IMR-90 (cell line): ENCODE measurements around the gene IFI27L2. TPM values are rescaled to one million over a fixed set of nuclear protein-coding genes. Genes with fewer than 3 reads are reported as not detected.

Source experiments
- ATAC-seq: fragments of 200-7000 bp; cut with Tn5 transposase; 2 replicates; pipeline ENCODE4 v1.9.1; 2020; ENCODE audit warnings: low read depth, mild to moderate bottlenecking, moderate library complexity
- BruUV-seq: library from RNA; stranded (reverse); fragments of 400-500 nt; replicated peaks from 2 replicates; lab custom pipeline; 2021; lab: Mats Ljungman, UMichigan
- CTCF ChIA-PET: fragments of 300-600 bp; formaldehyde crosslinking; extraction: SDS; loops from one replicate; lab custom pipeline; 2021; ENCODE audit warnings: antibody characterized with exemption; lab: Yijun Ruan, JAX
- POLR2A ChIA-PET: fragments of 300-600 bp; sonication (Branson Sonifier 250); formaldehyde crosslinking; loops from one replicate; lab custom pipeline; 2022; ENCODE audit warnings: antibody characterized with exemption; ENCODE audit not compliant: unreplicated experiment; lab: Charles Lee
- DNase-seq: peaks from one replicate; pipeline ENCODE4 v3.0.0; 2013
- H2AFZ ChIP-seq: replicated peaks from 2 replicates; pipeline ENCODE3; 2013; ENCODE audit warnings: low read length, mild to moderate bottlenecking; ENCODE audit not compliant: poor library complexity
- H2AK5ac ChIP-seq: 2 replicates; pipeline ENCODE4 v1.6.1; 2013; ENCODE audit warnings: low read depth, low read length, inconsistent platforms
- H2AK9ac ChIP-seq: replicated peaks from 2 replicates; pipeline ENCODE3; 2013; ENCODE audit warnings: mild to moderate bottlenecking, low read depth, low read length, moderate library complexity; ENCODE audit not compliant: poor library complexity
- H2BK120ac ChIP-seq: 2 replicates; pipeline ENCODE4 v1.6.1; 2013; ENCODE audit warnings: low read depth, low read length, inconsistent platforms
- H2BK15ac ChIP-seq: 3 replicates; pipeline ENCODE4 v1.6.1; 2013; ENCODE audit warnings: low read depth, low read length, inconsistent platforms
- H2BK20ac ChIP-seq: 2 replicates; pipeline ENCODE4 v1.6.1; 2013; ENCODE audit warnings: low read depth, mild to moderate bottlenecking, inconsistent platforms, low read length, moderate library complexity
- H2BK5ac ChIP-seq: 2 replicates; pipeline ENCODE4 v1.6.1; 2013; ENCODE audit warnings: mild to moderate bottlenecking, low read depth, low read length, inconsistent platforms; ENCODE audit not compliant: poor library complexity, severe bottlenecking
- H3K14ac ChIP-seq: replicated peaks from 2 replicates; pipeline ENCODE4 v1.6.1; 2013; ENCODE audit warnings: low read depth, low read length, inconsistent platforms
- H3K18ac ChIP-seq: 2 replicates; pipeline ENCODE4 v1.6.1; 2013; ENCODE audit warnings: low read depth, low read length, control low read depth
- H3K23ac ChIP-seq: 2 replicates; pipeline ENCODE4 v1.6.1; 2013; ENCODE audit warnings: low read depth, low read length, inconsistent platforms
- H3K27ac ChIP-seq: 2 replicates; pipeline ENCODE4 v1.5.1; 2013; ENCODE audit warnings: mild to moderate bottlenecking, control low read depth, low read length; ENCODE audit not compliant: insufficient read depth
- H3K27me3 ChIP-seq: 2 replicates; pipeline ENCODE4 v1.6.1; 2013; ENCODE audit warnings: low read length; ENCODE audit not compliant: control insufficient read depth, insufficient read depth
- H3K36me3 ChIP-seq: 2 replicates; pipeline ENCODE4 v1.6.1; 2013; ENCODE audit warnings: low read length, mixed read lengths; ENCODE audit not compliant: control insufficient read depth, insufficient read depth
- H3K4ac ChIP-seq: 2 replicates; pipeline ENCODE4 v1.6.1; 2013; ENCODE audit warnings: low read depth, low read length, inconsistent platforms
- H3K4me1 ChIP-seq: 2 replicates; pipeline ENCODE4 v1.6.1; 2013; ENCODE audit warnings: low read length, mixed read lengths; ENCODE audit not compliant: control insufficient read depth, insufficient read depth
- H3K4me2 ChIP-seq: 2 replicates; pipeline ENCODE4 v1.6.1; 2013; ENCODE audit warnings: low read depth, mild to moderate bottlenecking, control low read depth, low read length, moderate library complexity
- H3K4me3 ChIP-seq: 2 replicates; pipeline ENCODE4 v1.5.1; 2013; ENCODE audit warnings: low read depth, mild to moderate bottlenecking, control low read depth, low read length, moderate library complexity; ENCODE audit not compliant: insufficient read depth
- H3K56ac ChIP-seq: 2 replicates; pipeline ENCODE4 v1.6.1; 2013; ENCODE audit warnings: low read length, inconsistent platforms; ENCODE audit not compliant: insufficient read depth; ENCODE audit errors: extremely low read depth
- H3K79me1 ChIP-seq, 2 experiments: 2 replicates each; pipeline ENCODE4 v1.6.1; 2013; ENCODE audit warnings: low read length in 2 of 2, inconsistent platforms in 1 of 2, low read depth in 1 of 2
- H3K9ac ChIP-seq: 2 replicates; pipeline ENCODE4 v1.6.1; 2013; ENCODE audit warnings: low read depth, low read length, control low read depth
- H3K9me1 ChIP-seq: 2 replicates; pipeline ENCODE4 v1.6.1; 2013; ENCODE audit warnings: low read length, inconsistent platforms; ENCODE audit not compliant: insufficient read depth
- H3K9me3 ChIP-seq: 2 replicates; pipeline ENCODE4 v1.6.1; 2013; ENCODE audit warnings: low read length; ENCODE audit not compliant: control insufficient read depth, insufficient read depth
- H4K20me1 ChIP-seq: 2 replicates; pipeline ENCODE4 v1.6.1; 2013; ENCODE audit warnings: low read length, inconsistent platforms; ENCODE audit not compliant: insufficient read depth
- H4K5ac ChIP-seq: 2 replicates; pipeline ENCODE4 v1.6.1; 2013; ENCODE audit warnings: mild to moderate bottlenecking, low read depth, low read length, control low read depth
- H4K8ac ChIP-seq, 2 experiments: 2 replicates each; pipeline ENCODE4 v1.6.1; 2013; ENCODE audit warnings: low read depth in 2 of 2, low read length in 2 of 2, control low read depth in 1 of 2, inconsistent platforms in 1 of 2
- H4K91ac ChIP-seq: 2 replicates; pipeline ENCODE4 v1.6.1; 2013; ENCODE audit warnings: low read depth, low read length, inconsistent platforms; ENCODE audit not compliant: insufficient read depth
- BHLHE40 ChIP-seq: fragments of 150-350 bp; IDR thresholded peaks from 2 replicates; pipeline ENCODE4 v1.6.1; 2016; ENCODE audit warnings: mild to moderate bottlenecking, low read depth, low read length
- CEBPB ChIP-seq: IDR thresholded peaks from 2 replicates; pipeline ENCODE4 v1.6.1; 2012; ENCODE audit warnings: low read depth, low read length, improper control_type of control experiment
- CHD1 ChIP-seq: IDR thresholded peaks from 2 replicates; pipeline ENCODE4 v1.6.1; 2012; ENCODE audit warnings: low read depth, low read length, improper control_type of control experiment
- FOS ChIP-seq: fragments of 150-350 bp; IDR thresholded peaks from 2 replicates; pipeline ENCODE4 v1.6.1; 2016; ENCODE audit warnings: low read depth, low read length
- MAFK ChIP-seq: IDR thresholded peaks from 2 replicates; pipeline ENCODE4 v1.6.1; 2012; ENCODE audit warnings: low read depth, low read length, improper control_type of control experiment
- MXI1 ChIP-seq: IDR thresholded peaks from 2 replicates; pipeline ENCODE4 v1.6.1; 2012; ENCODE audit warnings: low read depth, mild to moderate bottlenecking, low read length, moderate library complexity, borderline replicate concordance
- NFE2L2 ChIP-seq: fragments of 150-350 bp; IDR thresholded peaks from 2 replicates; pipeline ENCODE4 v1.6.1; 2016; ENCODE audit warnings: low read depth, mild to moderate bottlenecking, low read length
- POLR2A ChIP-seq: IDR thresholded peaks from 2 replicates; pipeline ENCODE4 v1.6.1; 2012; ENCODE audit warnings: mild to moderate bottlenecking, low read depth, low read length
- RFX5 ChIP-seq: IDR thresholded peaks from 2 replicates; pipeline ENCODE4 v1.8.0; 2012; ENCODE audit warnings: low read depth, mild to moderate bottlenecking, low read length, moderate library complexity
- SMC3 ChIP-seq: fragments of 150-350 bp; IDR thresholded peaks from 2 replicates; pipeline ENCODE4 v1.6.1; 2016; ENCODE audit warnings: low read depth, mild to moderate bottlenecking, antibody characterized with exemption, low read length, moderate library complexity
- WGBS, 2 experiments: methylation state at CpG; one replicate each; pipeline versions ENCODE4 v1.1.5 to v1.1.7; 2013; ENCODE audit warnings: missing lambda C conversion rate in 2 of 2; ENCODE audit not compliant: insufficient read length in 1 of 2; ENCODE audit errors: extremely low coverage in 2 of 2; 5-methylcytosine and 5-hydroxymethylcytosine counted together
- dilution Hi-C: fragments of 300-500 bp; cut with HindIII; formaldehyde crosslinking; loops from one replicate; pipeline ENCODE4 v1.14.3; 2018; ENCODE audit warnings: low sequenced_read_pairs; ENCODE audit not compliant: unreplicated experiment
- in situ Hi-C: fragments of 300-500 bp; cut with MboI; formaldehyde crosslinking; loops from 3 replicates; pipeline ENCODE4 v1.14.3; 2019; ENCODE audit warnings: low sequenced_read_pairs, inconsistent platforms, mixed read lengths
- intact Hi-C: fragments of 100-400 bp; cut with micrococcal nuclease; formaldehyde crosslinking; loops from 2 replicates; pipeline ENCODE4 v1.10.0; 2022
- polyA plus RNA-seq, 3 experiments: library from polyadenylated mRNA; depleted of rRNA; stranded (reverse); fragments of >200 nt; gene quantifications; 2 replicates each; pipeline ENCODE4 v1.2.3, GENCODE V29; 2012; ENCODE audit warnings: low replicate concordance in 1 of 3
- total RNA-seq: library from RNA; depleted of rRNA; stranded (reverse); fragments of >200 nt; gene quantifications from 2 replicates; pipeline ENCODE4 v1.2.3, GENCODE V29; 2012
- TF ChIP-seq, protein P1 (sequence below): conservative IDR thresholded peaks from 2 replicates; pipeline ENCODE4 v1.5.1; 2012; ENCODE audit warnings: mild to moderate bottlenecking, low read depth, low read length, improper control_type of control experiment
- TF ChIP-seq, protein P2 (sequence below): fragments of 150-350 bp; IDR thresholded peaks from 2 replicates; pipeline ENCODE4 v1.6.1; 2017; ENCODE audit warnings: mild to moderate bottlenecking, antibody characterized with exemption, low read length, low read depth
- TF ChIP-seq, protein P3 (sequence below): fragments of 150-350 bp; IDR thresholded peaks from 2 replicates; pipeline ENCODE4 v1.6.1; 2016; ENCODE audit warnings: low read depth, mild to moderate bottlenecking, low read length, moderate library complexity, borderline replicate concordance

The IFI27L2 gene
- total and polyA plus RNA-seq, 2 of the 4 experiments (the other 2 are of a cell fraction) = 43.0 to 187 TPM

DNA sequence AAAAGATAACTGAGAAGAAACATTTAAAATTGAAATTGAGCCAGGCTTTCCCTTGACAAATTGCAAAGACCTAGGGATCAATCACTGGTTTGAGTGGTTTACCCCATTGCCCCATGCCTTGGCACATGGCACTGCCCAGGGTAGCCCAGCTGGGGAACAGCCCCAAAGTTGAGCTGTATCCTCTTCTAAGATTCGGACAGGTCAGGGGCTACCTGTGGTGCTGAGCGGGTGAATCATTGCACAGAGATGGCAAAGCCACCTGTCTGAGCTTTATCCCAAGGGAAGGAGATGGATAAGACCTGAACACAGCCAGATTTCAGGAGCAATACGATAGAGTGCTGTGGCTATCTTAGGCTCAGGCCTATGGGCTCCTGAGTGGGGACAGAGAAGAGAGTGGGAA lies 7.0 kb downstream of the IFI27L2 start:
- Histone ChIP-seq H2AFZ (no peak overlapping the region), H4K20me1 (0 out of 2 replicates have a peak, but pooled peaks cover 2% of the 10 kb centered on the region), H3K27me3 (no peaks in the 10 kb centered on the region), H3K9me1 (peaks cover 5% of the 10 kb centered on the region; the same call in 1 of the 2 replicates), H2BK5ac (no peak overlapping the region), H3K36me3 (peaks cover 9% of the 10 kb centered on the region), H4K91ac (no peak overlapping the region), H3K4me1 (peaks cover 13% of the 10 kb centered on the region), H3K18ac (no peak overlapping the region), H4K8ac (no peak overlapping the region), H2AK5ac (no peak overlapping the region), H3K27ac (no peak overlapping the region), H2BK20ac (no peak overlapping the region), H3K23ac (no peak overlapping the region), H3K79me1 (no peaks in the 10 kb centered on the region), H3K9ac (no peak overlapping the region), H3K14ac (no peak overlapping the region), H2BK15ac (no peak overlapping the region), H3K4ac (no peak overlapping the region), H3K56ac (no peak overlapping the region), H2AK9ac (no peak overlapping the region), H3K4me2 (no peak overlapping the region), H3K9me3 (peaks cover 3% of the 10 kb centered on the region), H2BK120ac (no peak overlapping the region), H3K4me3 (no peak overlapping the region), H4K5ac (no peak overlapping the region)
- in situ Hi-C loops (no loop called here), dilution Hi-C loops (no loop called here), intact Hi-C loops (no loop called here)
- no TSS peak for BruUV-seq
- WGBS, 2 experiments = 100% methylated on average over 1 of the region's 3 CpGs; no CpG with 5 or more reads in 1 of the 2 experiments
- TF ChIP-seq CHD1 (no peak), FOS (no peak), BHLHE40 (no peak), MAFK (no peak), SMC3 (no peak), NFE2L2 (no peak), CEBPB (no peak), MXI1 (no peak), RFX5 (no peak), POLR2A (no peak)
- TF ChIP-seq, protein P1, sequence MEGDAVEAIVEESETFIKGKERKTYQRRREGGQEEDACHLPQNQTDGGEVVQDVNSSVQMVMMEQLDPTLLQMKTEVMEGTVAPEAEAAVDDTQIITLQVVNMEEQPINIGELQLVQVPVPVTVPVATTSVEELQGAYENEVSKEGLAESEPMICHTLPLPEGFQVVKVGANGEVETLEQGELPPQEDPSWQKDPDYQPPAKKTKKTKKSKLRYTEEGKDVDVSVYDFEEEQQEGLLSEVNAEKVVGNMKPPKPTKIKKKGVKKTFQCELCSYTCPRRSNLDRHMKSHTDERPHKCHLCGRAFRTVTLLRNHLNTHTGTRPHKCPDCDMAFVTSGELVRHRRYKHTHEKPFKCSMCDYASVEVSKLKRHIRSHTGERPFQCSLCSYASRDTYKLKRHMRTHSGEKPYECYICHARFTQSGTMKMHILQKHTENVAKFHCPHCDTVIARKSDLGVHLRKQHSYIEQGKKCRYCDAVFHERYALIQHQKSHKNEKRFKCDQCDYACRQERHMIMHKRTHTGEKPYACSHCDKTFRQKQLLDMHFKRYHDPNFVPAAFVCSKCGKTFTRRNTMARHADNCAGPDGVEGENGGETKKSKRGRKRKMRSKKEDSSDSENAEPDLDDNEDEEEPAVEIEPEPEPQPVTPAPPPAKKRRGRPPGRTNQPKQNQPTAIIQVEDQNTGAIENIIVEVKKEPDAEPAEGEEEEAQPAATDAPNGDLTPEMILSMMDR = no peak
- TF ChIP-seq, protein P2, sequence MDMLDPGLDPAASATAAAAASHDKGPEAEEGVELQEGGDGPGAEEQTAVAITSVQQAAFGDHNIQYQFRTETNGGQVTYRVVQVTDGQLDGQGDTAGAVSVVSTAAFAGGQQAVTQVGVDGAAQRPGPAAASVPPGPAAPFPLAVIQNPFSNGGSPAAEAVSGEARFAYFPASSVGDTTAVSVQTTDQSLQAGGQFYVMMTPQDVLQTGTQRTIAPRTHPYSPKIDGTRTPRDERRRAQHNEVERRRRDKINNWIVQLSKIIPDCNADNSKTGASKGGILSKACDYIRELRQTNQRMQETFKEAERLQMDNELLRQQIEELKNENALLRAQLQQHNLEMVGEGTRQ = no peak
- TF ChIP-seq, protein P3, sequence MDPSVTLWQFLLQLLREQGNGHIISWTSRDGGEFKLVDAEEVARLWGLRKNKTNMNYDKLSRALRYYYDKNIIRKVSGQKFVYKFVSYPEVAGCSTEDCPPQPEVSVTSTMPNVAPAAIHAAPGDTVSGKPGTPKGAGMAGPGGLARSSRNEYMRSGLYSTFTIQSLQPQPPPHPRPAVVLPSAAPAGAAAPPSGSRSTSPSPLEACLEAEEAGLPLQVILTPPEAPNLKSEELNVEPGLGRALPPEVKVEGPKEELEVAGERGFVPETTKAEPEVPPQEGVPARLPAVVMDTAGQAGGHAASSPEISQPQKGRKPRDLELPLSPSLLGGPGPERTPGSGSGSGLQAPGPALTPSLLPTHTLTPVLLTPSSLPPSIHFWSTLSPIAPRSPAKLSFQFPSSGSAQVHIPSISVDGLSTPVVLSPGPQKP = no peak
- POLR2A ChIA-PET = no interaction called here
- ATAC-seq = no peak
- no peak for DNase-seq
- CTCF ChIA-PET = no interaction called here
